Brain microvascular endothelial cell (primary cell): Measurements from ENCODE around the gene CPVL.

Experiments used
- DNase-seq: peaks from one replicate; pipeline ENCODE4 v3.0.0-alpha.2; 2020
- H3K27ac ChIP-seq: fragments of 250-450 bp; sonication (Bioruptor Pico); 2 replicates; pipeline ENCODE4 v1.5.1; 2020; ENCODE audit warnings: mild to moderate bottlenecking, moderate library complexity
- H3K27me3 ChIP-seq: fragments of 250-450 bp; sonication (Bioruptor Pico); replicated peaks from 2 replicates; pipeline ENCODE4 v1.5.1; 2020; ENCODE audit warnings: mild to moderate bottlenecking
- H3K36me3 ChIP-seq: fragments of 250-450 bp; sonication (Bioruptor Pico); replicated peaks from 2 replicates; pipeline ENCODE4 v1.5.1; 2020; ENCODE audit warnings: mild to moderate bottlenecking
- H3K4me3 ChIP-seq: 2 replicates; pipeline ENCODE4 v1.5.1; 2011; ENCODE audit warnings: low read depth, mild to moderate bottlenecking, control low read depth, low read length, moderate library complexity
- in situ Hi-C: cut with HindIII; loops from 2 replicates; pipeline ENCODE4 v1.10.0; 2017; ENCODE audit warnings: low sequenced_read_pairs, low pct_ligation_motif_present
- TF ChIP-seq, protein P1 (sequence below): IDR thresholded peaks from 2 replicates; pipeline ENCODE4 v1.5.1; 2011; ENCODE audit warnings: low read depth, mild to moderate bottlenecking, moderate library complexity, low read length, control low read depth, inconsistent platforms; ENCODE audit errors: missing control alignments

CPVL gene

DNA sequence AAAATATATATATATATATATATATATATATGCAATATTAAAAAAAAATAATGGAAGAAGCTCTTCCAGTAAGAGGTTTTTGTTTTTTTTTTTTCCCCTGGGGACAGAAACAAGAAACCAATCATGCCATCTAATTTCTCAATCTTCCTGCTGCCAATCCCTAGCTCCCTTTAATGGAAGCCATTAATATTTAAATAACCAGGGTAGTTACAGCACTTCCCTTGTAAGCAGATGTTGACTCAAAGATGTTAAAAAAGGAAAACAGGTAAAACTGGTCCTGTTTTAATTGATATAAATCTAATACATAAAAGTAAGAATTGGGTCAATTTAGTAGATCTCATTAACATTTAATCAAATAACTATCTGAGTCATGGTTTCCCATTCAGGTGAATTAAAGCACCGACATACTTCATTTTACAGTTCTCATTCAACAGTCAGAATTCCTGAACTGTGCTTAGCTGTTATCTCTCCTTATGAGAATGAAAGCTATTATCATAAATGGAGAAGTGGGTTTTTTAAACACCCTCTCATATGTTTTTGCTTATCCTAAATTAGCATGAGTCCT, 22.6 kb downstream of the CPVL start:
- Histone ChIP-seq H3K27me3 (no peaks in the 10 kb centered on the region), H3K27ac (no peak overlapping the region), H3K36me3 (no peaks in the 10 kb centered on the region), H3K4me3 (no peak overlapping the region)
- TF ChIP-seq, protein P1, sequence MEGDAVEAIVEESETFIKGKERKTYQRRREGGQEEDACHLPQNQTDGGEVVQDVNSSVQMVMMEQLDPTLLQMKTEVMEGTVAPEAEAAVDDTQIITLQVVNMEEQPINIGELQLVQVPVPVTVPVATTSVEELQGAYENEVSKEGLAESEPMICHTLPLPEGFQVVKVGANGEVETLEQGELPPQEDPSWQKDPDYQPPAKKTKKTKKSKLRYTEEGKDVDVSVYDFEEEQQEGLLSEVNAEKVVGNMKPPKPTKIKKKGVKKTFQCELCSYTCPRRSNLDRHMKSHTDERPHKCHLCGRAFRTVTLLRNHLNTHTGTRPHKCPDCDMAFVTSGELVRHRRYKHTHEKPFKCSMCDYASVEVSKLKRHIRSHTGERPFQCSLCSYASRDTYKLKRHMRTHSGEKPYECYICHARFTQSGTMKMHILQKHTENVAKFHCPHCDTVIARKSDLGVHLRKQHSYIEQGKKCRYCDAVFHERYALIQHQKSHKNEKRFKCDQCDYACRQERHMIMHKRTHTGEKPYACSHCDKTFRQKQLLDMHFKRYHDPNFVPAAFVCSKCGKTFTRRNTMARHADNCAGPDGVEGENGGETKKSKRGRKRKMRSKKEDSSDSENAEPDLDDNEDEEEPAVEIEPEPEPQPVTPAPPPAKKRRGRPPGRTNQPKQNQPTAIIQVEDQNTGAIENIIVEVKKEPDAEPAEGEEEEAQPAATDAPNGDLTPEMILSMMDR, result no peak
- in situ Hi-C loops, result loop anchor here (25.0 kb wide), 1 partner anchor 186 kb away; no protein-coding TSS in a partner anchor
- DNase-seq, result no peak

GRCh38 chr7:29122759-29123158, 23.6 kb downstream of the CPVL start:
- Histone ChIP-seq H3K27ac (no peak overlapping the region), H3K27me3 (no peaks in the 10 kb centered on the region), H3K36me3 (no peaks in the 10 kb centered on the region), H3K4me3 (no peak overlapping the region)
- no peak for DNase-seq
- in situ Hi-C loops, result loop anchor here (25.0 kb wide), 1 partner anchor 185 kb away; no protein-coding TSS in a partner anchor
- TF ChIP-seq, protein P1, result no peak

- Histone ChIP-seq H3K27ac (no peak overlapping the region), H3K4me3 (no peak overlapping the region), H3K27me3 (no peaks in the 10 kb centered on the region), H3K36me3 (no peaks in the 10 kb centered on the region)
- in situ Hi-C loops, result loop anchor here (25.0 kb wide), 1 partner anchor 185 kb away; no protein-coding TSS in a partner anchor
- TF ChIP-seq, protein P1, result no peak
- DNase-seq, result no peak
These were observed 24.3 kb downstream of the CPVL start for GRCh38 chr7:29122081-29122480.

DNA sequence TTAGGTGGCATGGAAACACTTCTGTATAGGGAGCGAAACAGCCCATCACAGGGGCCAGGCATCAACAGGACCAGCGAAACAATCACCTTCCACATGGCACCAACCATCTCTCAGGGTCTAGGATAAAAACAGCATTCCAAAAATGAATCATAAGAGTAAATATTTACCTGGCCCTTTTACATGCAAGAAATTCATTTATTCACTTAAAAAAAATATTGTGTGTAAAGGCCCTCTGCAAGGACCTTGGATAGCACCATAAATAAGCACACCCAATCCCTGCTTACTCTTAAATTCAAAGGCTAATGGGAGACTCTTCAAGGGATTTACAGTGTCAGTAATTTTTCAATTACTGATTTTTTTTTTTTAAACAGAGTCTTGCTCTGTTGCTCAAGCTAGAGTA, 25.4 kb downstream of the CPVL start:
- TF ChIP-seq, protein P1, result no peak
- Histone ChIP-seq H3K27ac (no peak overlapping the region), H3K36me3 (no peaks in the 10 kb centered on the region), H3K4me3 (no peak overlapping the region), H3K27me3 (no peaks in the 10 kb centered on the region)
- in situ Hi-C loops, result loop anchor here (25.0 kb wide), 1 partner anchor 184 kb away; no protein-coding TSS in a partner anchor
- DNase-seq, result no peak

DNA sequence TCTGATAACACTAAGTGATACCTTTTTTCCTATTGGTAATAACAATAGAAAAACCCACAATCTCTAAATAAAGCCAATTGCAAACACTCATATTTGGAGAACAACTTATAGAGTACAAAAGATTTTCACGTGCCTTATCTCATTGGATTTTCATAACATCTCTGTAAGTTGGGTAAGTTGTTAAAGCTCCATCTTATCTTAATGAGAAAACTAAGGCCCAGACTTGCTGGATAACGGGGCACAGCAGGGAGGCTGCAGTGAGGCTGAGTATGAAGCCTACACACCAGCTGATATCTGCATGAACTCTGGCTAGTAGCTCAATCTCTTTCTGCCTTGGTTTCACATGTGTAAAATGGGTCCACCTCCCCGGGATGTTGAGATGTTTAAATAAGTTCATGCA, 26.8 kb downstream of the CPVL start:
- no peak for DNase-seq
- in situ Hi-C loops, result loop anchor here (25.0 kb wide), 1 partner anchor 182 kb away; no protein-coding TSS in a partner anchor
- H3K4me3 ChIP-seq, result no peak overlapping the region
- no peaks in the 10 kb centered on the region for H3K27me3 ChIP-seq
- no peaks in the 10 kb centered on the region for H3K36me3 ChIP-seq
- TF ChIP-seq, protein P1, result no peak
- H3K27ac ChIP-seq, result no peak overlapping the region
